Effector memory CD4-positive, alpha-beta T cell (primary cell): ENCODE results near the gene CSPG4.

ENCODE experiments used
- DNase-seq, 3 donors: peaks; one replicate each; pipeline ENCODE4 v3.0.0-alpha.2; 2020
- H3K27ac ChIP-seq: 2 replicates; pipeline ENCODE4 v1.7.0; 2013; ENCODE audit warnings: mild to moderate bottlenecking, low read length, moderate library complexity; ENCODE audit not compliant: insufficient read depth, poor library complexity, severe bottlenecking
- H3K27me3 ChIP-seq: replicated peaks from 2 replicates; pipeline ENCODE4 v1.7.0; 2013; ENCODE audit warnings: mild to moderate bottlenecking, low read length; ENCODE audit not compliant: insufficient read depth, control insufficient read depth, poor library complexity, severe bottlenecking
- H3K36me3 ChIP-seq: 2 replicates; pipeline ENCODE4 v1.7.0; 2013; ENCODE audit warnings: mild to moderate bottlenecking, low read length, moderate library complexity; ENCODE audit not compliant: control insufficient read depth, insufficient read depth
- H3K4me1 ChIP-seq: 2 replicates; pipeline ENCODE4 v1.7.0; 2013; ENCODE audit warnings: low read length, mild to moderate bottlenecking; ENCODE audit not compliant: control insufficient read depth, insufficient read depth, poor library complexity, severe bottlenecking
- H3K4me3 ChIP-seq: 2 replicates; pipeline ENCODE4 v1.7.0; 2013; ENCODE audit warnings: low read length, low read depth, mild to moderate bottlenecking; ENCODE audit not compliant: insufficient read depth, poor library complexity, severe bottlenecking
- H3K9me3 ChIP-seq: 2 replicates; pipeline ENCODE4 v1.7.0; 2013; ENCODE audit warnings: mild to moderate bottlenecking, low read length, moderate library complexity; ENCODE audit not compliant: control insufficient read depth

Gene CSPG4

DNA sequence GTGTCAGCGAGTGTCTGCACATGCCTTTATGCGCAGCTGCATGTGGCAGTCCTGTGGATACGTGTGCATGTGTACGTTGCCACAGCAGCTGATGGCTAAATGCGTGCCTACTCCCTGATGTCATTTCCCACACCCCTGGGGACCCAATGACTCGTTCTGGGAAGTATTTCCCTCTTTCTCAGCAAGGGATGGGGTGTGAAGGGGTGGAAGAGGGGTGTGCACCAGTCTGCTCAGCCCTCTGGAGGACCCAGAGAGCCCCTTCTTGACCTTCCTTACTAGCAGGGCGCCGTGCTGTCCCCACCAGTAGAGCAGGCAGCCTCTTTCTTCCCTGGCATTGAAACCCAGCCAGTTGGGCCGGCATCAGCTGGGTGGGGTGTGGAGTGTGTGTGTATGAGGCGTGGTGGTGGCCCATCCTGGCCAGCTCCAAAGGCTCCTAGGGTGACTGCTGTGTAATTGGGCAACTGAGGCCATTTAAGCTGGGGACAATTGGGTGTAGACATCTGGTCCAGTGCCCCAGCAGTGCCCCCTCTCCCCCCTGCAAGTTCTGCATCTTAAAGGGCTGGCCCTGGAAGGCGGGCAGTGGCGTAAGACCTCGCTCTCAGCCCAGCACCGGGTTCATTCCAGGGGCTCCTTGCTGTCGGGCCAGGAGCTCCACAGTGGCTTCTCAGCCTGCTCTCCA lies 45.7 kb downstream of the CSPG4 start:
- Histone ChIP-seq H3K4me3 (no peak overlapping the region), H3K4me1 (no peaks in the 10 kb centered on the region), H3K9me3 (no peaks in the 10 kb centered on the region), H3K36me3 (no peaks in the 10 kb centered on the region), H3K27me3 (no peaks in the 10 kb centered on the region), H3K27ac (no peak overlapping the region)
- no peak for DNase-seq

DNA sequence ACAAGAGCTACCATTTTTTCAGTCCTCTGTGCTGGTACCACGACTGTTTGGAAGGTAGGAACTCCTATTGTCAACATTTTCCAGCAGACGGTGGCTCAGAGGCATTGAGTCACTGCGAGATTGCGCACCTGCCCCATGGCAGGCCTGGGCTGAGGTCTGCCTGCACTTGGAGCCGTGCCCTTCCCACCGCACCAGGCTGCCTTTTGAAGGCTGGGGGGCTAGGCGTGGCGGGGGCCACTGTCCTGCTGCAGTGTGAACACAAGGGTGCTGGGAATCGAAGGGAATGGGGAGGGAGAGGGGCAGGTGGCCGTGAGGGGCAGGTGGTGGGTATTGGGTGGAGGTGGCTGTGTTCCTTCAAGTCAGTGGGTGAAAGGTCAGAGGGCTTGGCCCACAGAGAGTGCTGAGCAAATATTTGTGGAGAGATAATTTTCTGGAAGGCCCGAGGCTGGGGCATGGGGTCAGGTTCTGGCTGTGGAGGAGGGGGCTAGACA lies 48.7 kb downstream of the CSPG4 start:
- Histone ChIP-seq H3K36me3 (no peaks in the 10 kb centered on the region), H3K4me3 (no peak overlapping the region), H3K27ac (no peak overlapping the region), H3K9me3 (no peaks in the 10 kb centered on the region), H3K27me3 (no peaks in the 10 kb centered on the region), H3K4me1 (no peaks in the 10 kb centered on the region)
- no peak for DNase-seq

GRCh38 chr15:75662823-75663519 lies 49.7 kb downstream of the CSPG4 start:
- Histone ChIP-seq H3K27ac (no peak overlapping the region), H3K27me3 (no peaks in the 10 kb centered on the region), H3K4me1 (no peaks in the 10 kb centered on the region), H3K4me3 (no peak overlapping the region), H3K36me3 (no peaks in the 10 kb centered on the region), H3K9me3 (no peaks in the 10 kb centered on the region)
- DNase-seq = no peak

- no peak for DNase-seq
- Histone ChIP-seq H3K27ac (no peak overlapping the region), H3K9me3 (no peaks in the 10 kb centered on the region)
Observed at GRCh38 chr15:75661756-75662140, 50.9 kb downstream of the CSPG4 start.

DNA sequence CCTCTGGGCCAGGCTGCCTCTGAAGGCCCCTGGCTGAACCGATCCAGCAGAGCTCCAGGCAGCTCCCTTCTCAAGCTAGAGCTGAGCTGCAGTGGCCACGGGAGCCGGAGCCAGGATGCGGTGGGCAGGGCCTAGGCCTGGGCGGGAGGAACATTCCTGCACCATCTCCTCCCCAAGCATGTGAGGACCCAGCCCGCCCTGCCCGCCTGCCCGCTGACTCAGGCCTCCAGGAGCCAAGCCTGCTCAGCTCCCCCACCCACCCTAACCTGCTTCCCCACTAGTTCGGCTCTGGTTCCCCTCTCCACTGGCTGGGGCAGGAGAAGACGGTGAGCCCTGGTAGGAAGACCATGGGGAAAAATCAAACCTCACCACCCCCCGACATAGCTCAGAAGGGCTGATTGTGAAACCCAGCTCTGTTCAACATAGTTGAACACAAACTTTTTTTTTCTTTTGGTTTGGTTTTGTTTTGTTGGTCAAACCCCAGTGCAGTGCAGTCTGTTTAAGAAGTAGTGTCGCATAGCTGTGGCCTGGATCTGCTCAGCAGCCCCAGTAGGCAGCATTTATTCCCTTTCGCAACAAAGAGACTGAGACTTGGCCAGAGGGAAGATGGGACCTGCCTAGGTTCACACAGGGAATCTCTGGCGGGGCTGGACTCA lies 51.4 kb downstream of the CSPG4 start:
- Histone ChIP-seq H3K9me3 (no peaks in the 10 kb centered on the region), H3K27me3 (no peaks in the 10 kb centered on the region), H3K27ac (no peak overlapping the region), H3K4me1 (no peaks in the 10 kb centered on the region), H3K4me3 (no peak overlapping the region), H3K36me3 (no peaks in the 10 kb centered on the region)
- no peak for DNase-seq

More at GRCh38 chr15:75661756-75662140, 50.9 kb downstream of the CSPG4 start:
- H3K4me3 ChIP-seq = no peak overlapping the region
- H3K36me3 ChIP-seq = no peaks in the 10 kb centered on the region
- no peaks in the 10 kb centered on the region for H3K27me3 ChIP-seq
- H3K4me1 ChIP-seq = no peaks in the 10 kb centered on the region

DNA sequence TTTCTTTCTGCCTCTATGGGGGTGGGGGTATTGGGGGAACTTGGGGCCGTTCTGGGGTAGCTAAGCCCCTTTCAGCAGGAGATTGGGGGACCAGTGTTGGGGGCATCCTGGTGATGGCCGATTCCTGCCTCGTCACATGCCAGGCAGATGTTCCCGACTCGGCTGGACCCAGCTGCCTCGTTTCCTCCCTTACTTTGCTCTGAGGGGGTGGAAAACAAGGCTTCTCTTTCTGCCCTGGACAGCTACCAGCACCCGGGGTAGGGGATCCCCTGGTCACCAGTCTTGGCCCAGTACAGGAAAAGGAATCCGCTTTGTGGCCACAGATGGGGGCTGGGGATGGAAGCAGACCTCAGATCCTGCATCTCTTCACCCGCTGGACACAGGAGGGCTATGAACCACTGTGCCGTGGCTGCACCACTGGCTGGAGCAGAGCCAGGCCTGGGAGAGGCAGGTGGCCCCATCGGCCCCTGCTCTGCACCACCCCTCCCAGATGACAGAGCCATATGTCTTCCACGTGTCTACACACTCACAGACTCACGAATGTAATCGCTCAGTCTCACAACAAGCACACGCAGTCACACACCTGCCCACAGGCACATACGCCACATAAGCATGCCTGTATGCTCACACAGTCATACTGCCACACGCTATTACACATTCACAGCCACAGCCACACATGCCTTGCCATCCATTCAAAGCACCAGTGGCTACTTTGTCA lies 52.6 kb downstream of the CSPG4 start:
- no peaks in the 10 kb centered on the region for H3K4me1 ChIP-seq
- no peaks in the 10 kb centered on the region for H3K36me3 ChIP-seq
- no peak overlapping the region for H3K27ac ChIP-seq
- DNase-seq = no peak
- no peaks in the 10 kb centered on the region for H3K9me3 ChIP-seq
- no peak overlapping the region for H3K4me3 ChIP-seq
- no peaks in the 10 kb centered on the region for H3K27me3 ChIP-seq

DNA sequence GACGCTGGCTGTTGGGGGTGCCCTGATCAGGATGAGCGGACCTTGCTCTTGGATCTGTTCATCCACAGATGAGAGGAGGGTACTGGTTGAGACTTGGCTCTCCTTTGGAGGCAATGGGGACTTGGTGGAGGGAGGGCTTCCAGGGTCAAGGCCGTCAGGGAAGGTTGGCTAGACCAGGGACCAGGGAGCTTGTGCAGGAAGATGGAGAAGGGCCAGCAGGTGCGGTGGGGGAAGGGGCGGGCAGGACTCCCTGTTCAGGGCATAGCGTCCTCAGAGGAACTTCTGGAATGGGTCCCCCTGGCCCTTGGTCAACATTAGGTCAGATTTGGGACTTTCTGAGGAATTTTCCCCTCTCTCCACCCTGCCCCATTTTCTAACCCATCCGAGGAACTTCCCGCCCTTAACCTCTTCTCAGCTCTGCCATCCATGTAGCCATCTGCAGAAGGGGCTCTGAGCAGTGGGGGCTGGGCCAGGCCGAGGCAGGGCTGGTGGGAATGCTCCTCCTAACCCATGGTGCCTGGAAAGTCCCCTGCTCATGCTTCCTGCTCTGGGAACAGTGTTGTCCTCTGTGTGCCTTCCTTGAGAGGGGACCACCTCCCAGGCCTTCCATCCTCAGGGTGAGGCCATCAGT lies 53.4 kb downstream of the CSPG4 start:
- H3K27me3 ChIP-seq = no peaks in the 10 kb centered on the region
- no peaks in the 10 kb centered on the region for H3K4me1 ChIP-seq
- DNase-seq = no peak
- H3K9me3 ChIP-seq = no peaks in the 10 kb centered on the region
- H3K4me3 ChIP-seq = no peak overlapping the region
- H3K36me3 ChIP-seq = no peaks in the 10 kb centered on the region
- no peak overlapping the region for H3K27ac ChIP-seq

GRCh38 chr15:75656813-75657212 lies 55.8 kb downstream of the CSPG4 start:
- Histone ChIP-seq H3K27me3 (no peaks in the 10 kb centered on the region), H3K9me3 (no peaks in the 10 kb centered on the region), H3K4me1 (no peaks in the 10 kb centered on the region), H3K4me3 (no peak overlapping the region), H3K36me3 (no peaks in the 10 kb centered on the region), H3K27ac (no peak overlapping the region)
- DNase-seq = no peak

- Histone ChIP-seq H3K27ac (no peak overlapping the region), H3K27me3 (no peaks in the 10 kb centered on the region), H3K4me3 (no peak overlapping the region), H3K36me3 (no peaks in the 10 kb centered on the region), H3K9me3 (no peaks in the 10 kb centered on the region), H3K4me1 (no peaks in the 10 kb centered on the region)
- no peak for DNase-seq
Observed at GRCh38 chr15:75656331-75656730, 56.3 kb downstream of the CSPG4 start.
